SW480 (cell line): ENCODE measurements around the gene BFSP2.

Experiments used
- DNase-seq: peaks from one replicate; pipeline ENCODE4 v3.0.0-alpha.2; 2016; ENCODE audit warnings: low spot score

BFSP2 gene

DNA sequence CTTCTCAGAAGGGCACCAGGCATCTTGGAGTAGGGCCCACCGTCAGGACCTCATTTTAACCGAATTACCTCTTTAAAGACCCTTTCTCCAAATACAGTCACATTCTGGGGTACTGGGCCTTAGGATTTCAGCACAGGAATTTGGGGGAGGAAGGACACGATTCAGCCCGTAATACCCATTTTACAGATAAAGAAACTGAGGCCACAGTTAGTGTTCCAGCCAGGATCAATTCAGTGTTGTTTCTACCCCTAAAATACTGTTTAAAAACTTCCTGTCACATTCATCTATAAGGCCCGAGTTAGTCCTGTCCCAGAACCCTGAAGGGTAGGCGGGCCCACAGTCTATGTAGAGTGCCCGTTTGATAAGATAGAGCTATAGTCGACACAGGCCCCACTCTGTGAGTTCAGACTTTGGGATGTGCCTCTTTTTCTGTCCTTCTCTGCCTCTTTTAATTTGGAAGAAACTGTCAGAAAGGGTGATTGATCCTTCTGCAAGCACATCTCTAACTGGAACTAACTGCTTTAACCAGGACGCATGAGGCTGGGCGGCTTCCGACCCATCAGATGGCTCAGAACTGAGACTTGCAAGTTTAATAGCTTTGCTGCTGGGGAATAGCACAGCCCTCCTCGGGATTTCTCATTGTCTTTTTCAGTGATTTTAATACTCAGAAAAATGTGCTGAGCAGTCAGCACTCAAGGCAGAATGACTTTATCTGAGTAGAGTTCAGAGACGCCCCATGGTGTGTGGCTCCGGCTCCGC lies 19.5 kb downstream of the BFSP2 start:
- DNase-seq = no peak

DNA sequence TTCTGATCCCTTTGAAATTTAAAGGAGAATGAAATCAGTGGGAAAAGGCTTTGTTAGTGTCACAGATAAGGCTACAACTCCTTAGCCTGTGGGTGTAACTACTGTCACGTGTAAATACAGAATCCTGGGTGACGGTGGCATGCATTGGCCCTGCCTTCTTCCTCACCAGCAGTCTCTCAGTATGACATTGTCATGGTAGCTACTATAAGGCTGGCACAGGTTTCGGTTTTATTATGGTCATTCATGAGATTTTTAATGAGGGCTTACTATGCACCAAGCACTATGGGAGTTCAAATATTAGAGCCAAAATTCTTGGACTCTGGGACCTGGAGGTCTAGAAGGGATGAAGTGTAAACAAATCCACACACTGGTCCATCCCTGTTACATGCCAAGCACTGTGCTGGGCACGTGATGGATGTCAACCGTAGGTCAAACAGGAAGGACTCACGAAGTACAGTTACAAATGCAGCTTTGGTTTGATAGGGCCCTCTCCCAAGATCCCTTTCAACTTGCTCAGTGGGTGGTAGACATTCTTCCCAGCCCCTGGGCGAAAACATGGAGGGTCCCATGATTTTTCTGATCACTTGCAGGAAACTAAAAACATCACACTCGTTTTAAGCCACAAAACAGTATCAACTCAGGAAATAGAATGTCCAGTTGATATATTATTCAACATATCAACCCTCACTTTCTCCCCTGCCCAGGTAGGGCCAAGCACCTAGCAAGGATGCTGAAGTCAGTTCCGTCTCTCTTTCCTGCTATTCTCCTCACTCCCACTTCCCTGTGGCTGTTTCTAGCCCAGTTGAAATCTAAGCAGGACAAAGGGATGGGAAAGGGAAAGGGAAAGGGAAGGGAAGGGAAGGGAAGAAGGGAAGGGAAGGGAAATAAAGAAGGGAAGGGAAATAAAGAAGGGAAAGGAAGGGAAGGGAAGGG lies 25.3 kb downstream of the BFSP2 start:
- no peak for DNase-seq

GRCh38 chr3:133425898-133426297 lies 26.0 kb downstream of the BFSP2 start:
- no peak for DNase-seq

GRCh38 chr3:133426721-133427120 lies 26.9 kb downstream of the BFSP2 start:
- DNase-seq = no peak

DNA sequence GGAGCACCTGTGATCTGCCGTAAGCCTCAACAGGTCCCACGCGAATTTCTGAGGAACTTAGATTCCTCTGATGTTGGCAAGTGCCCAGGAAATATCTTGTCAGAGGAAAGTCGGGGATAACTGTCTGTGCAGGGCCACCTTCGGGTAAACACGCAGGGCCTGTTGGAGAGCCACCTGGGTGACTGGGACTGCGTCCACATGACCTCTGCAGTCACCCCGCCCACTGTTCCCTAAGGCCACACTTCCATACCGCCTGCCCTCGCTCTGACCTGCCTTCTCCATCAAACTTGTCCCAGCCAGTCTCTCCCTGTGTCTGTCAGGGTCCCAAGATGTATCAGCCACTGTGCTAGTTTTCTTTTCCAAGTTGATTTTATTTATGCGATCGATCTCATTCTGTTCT lies 28.7 kb downstream of the BFSP2 start:
- DNase-seq = no peak

DNA sequence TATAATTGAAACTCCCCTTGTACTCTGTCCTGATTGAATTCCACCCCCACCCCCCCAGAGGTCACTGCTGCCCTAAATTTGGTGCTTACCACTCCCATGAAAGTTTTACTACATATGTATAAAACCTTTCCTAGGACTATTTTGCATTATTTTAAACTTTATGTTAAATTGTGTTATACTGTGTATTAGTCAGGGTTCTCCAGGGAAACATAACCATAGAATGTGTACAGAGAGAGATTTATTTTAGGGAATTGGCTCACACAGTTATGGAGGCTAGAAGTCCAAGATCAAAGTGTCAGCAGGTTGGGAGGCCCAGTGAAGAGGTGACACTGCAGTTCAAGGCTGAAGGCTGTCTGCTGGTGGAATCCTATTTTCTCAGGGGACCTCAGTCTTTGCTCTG lies 29.2 kb downstream of the BFSP2 start:
- no peak for DNase-seq

DNA sequence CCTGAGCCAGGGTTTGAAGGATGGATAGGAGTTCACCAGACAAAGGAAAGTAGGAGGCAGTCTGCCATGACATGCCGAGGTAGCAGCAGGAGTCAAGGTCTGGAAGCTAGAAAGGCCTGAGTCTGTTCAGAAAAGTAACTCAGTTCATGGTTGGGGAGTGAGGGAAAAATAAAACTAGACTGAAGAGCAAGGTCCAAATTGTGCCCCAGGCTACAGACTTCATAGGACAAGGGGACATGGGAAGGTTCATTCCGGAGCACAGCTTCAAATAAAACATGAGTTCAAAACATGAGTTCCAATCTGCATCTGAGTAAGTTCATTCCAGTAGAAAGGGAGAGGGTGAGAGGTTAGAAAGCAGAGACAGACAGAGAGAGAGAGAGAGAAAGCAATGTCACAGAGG lies 39.7 kb downstream of the BFSP2 start:
- DNase-seq = no peak

- DNase-seq = no peak
Observed at GRCh38 chr3:133440652-133441051, 40.8 kb downstream of the BFSP2 start.

- no peak for DNase-seq
Observed at GRCh38 chr3:133441867-133442270, 42.0 kb downstream of the BFSP2 start.

DNA sequence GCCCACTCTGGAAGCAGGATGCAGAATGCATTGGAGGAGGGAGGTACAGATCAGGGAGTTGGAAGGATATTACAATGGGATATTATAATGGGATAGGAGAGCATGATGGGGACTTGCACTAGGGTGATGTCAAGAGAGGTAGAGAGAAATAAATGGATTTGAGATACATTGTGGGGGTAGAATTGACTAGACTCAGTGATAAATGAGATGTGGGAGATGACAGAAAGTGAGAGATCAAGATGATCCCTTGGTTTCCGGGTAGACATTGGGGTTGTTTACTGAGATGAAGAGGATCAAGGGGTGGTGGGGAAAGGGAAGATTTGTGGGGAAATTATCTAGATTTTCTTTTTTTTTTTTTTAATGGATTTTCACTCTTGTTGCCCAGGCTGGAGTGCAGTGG lies 42.7 kb downstream of the BFSP2 start:
- no peak for DNase-seq

DNA sequence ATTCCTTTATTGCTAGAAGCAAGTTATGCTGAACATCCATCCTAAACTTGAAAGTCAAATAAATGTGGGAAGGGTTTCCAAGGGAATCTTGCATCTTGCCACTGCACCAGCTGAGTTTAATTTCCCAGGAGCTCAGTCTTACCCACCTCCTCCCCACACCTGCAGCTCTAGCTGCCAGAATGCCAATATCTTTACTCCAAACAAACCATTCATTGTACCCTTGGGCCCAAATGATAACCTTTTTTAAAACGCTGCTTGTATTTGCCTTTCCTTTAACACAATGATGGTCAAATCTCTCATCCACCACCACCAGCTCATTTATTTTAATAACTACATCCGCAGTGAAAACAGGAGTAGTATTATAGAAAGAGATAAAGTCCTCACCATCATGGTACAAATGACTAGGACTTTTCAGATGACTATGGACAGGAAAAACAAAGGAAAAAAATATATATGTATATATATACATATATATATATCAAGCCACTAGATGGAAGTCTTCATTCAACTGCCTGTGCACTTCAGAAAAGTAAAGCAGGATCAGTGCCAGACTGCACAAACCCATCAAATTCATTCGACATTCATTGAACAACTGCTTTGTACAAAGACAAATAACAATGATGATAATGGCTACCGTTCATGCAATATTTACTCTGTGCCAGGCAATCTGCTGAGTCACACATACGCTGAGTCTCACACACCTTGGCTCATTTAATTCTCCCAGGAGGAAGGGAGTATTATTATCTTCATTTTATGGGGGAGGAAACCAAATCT lies 44.0 kb downstream of the BFSP2 start:
- peak; percentile 48 for DNase-seq

DNA sequence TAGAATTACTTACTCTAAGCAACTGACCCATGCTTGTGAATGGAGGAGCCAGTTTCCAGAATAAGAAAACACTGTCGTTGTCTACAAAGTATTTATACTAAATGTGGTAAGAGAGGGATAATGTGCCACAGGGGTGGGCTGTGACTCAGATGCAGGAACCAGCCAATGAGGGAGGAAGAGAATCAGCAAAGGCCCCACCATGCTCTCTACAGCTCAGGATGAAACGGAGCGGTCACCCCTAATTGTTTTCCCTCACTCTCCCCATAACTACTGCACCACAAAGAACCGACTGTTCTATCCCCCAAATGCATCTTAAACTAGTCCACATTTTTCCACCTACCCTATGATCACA lies 44.5 kb downstream of the BFSP2 start:
- no peak for DNase-seq

- DNase-seq = no peak
Observed at GRCh38 chr3:133445108-133445507, 45.3 kb downstream of the BFSP2 start.

- no peak for DNase-seq
Observed at GRCh38 chr3:133447750-133448477, 48.1 kb downstream of the BFSP2 start.

GRCh38 chr3:133448478-133449122 lies 48.7 kb downstream of the BFSP2 start:
- no peak for DNase-seq

DNA sequence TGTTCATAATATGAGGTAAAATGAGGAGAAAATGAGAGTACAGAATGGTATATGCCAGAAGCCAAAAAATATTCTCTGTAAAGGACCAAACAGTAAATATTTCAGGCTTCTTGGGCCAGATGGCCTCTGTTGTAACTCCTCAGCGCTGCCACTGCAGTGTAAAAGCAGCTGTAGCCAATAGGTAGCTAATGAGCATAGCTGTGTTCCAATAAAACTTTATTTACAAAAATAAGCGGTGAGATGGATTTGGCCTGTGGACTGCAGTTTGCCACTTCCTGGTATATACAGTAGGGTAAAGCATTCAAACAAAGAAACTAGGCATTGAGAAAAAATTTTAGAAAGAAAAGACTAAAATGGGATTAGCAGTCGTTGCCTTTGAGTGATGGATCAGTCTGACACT lies 51.5 kb downstream of the BFSP2 start:
- DNase-seq = no peak

DNA sequence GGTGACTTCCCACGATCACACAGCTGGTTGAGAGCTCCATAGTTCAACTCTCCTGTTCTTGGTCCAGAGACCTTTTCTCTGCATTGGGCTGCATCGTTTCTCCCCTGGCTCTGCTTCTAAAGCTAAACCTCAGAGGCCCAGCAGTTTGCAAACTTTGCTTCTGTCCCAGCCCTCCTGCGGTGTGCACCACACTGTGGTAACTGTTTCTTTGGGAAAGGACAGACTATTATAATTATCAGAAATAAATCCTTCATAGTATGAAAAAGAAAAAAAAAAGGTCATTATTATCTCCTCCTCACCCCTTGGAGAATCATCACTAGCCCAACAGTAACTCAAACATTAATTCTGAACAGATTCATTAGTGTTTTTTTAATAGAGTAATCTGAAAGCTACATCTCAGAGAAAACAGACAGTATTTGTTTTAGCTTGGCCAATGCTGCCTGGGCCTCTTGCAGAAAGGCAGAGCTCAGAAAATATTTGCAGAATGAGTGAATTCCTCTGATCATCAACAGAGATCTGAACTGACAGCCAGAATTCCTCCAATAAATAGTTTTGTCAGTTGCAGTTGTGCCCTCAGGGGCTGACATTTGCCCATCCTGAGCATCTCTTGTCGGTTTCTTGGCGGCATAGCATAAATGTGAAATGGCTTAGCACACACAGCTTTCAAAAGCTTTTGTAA lies 52.9 kb downstream of the BFSP2 start:
- no peak for DNase-seq

DNA sequence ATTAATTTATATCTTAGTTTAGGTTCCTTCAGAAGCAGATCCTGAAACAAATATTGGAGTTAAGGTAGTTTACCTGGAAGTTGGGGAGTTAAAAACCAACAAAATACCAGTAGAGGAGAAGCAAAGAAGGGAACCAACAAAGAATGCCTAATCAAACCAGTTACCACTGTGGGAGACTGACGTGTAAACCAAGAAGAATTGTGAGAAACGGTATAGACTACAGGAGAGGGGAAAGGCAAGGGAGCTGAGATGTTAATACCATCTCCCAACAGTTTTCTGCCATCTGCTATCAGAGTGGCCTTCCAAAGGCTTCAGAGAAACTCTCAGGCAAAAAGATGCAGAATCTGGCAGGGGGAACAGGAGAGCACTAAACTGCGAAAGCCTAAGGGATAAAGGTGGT lies 53.5 kb downstream of the BFSP2 start:
- no peak for DNase-seq

GRCh38 chr3:133455281-133455680 lies 55.4 kb downstream of the BFSP2 start:
- DNase-seq = no peak

GRCh38 chr3:133455960-133456359 lies 56.1 kb downstream of the BFSP2 start:
- no peak for DNase-seq

- no peak for DNase-seq
Observed at GRCh38 chr3:133457025-133457424, 57.2 kb downstream of the BFSP2 start.
